Measurements from ENCODE around the gene PPP2R5D.
"Not testable (repeated sequence)": the region's sequence is repeated elsewhere in the genome, so short reads cannot be mapped to it uniquely, and the experiment has no call there.

The PPP2R5D gene

GRCh38 chr6:42996513-42996912 is 12.1 kb downstream of the PPP2R5D start:
- no peak for DNase-seq (ENCODE audit: low read depth)

GRCh38 chr6:42998205-42998604 is 13.8 kb downstream of the PPP2R5D start:
- not testable (repeated sequence) for DNase-seq (ENCODE audit: low read depth)

- DNase-seq (ENCODE audit: low read depth), result no peak
Observed at GRCh38 chr6:43001843-43002242, 17.5 kb downstream of the PPP2R5D start.

- no peak for DNase-seq (ENCODE audit: low read depth)
Observed at GRCh38 chr6:43005844-43006243, 21.5 kb downstream of the PPP2R5D start.

GRCh38 chr6:43006251-43006650 is 21.9 kb downstream of the PPP2R5D start:
- DNase-seq (ENCODE audit: low read depth), result no peak

GRCh38 chr6:43007126-43007525 is 22.8 kb downstream of the PPP2R5D start:
- DNase-seq (ENCODE audit: low read depth), result no peak

- no peak for DNase-seq (ENCODE audit: low read depth)
Observed at GRCh38 chr6:43009124-43009523, 24.8 kb downstream of the PPP2R5D start.

GRCh38 chr6:43011207-43011606 is 26.8 kb downstream of the PPP2R5D start:
- no peak for DNase-seq (ENCODE audit: low read depth)

- no peak for DNase-seq (ENCODE audit: low read depth)
Observed at GRCh38 chr6:43012364-43012763, 28.0 kb downstream of the PPP2R5D start.

- no peak for DNase-seq (ENCODE audit: low read depth)
Observed at GRCh38 chr6:43013097-43013842, 28.9 kb downstream of the PPP2R5D start.

GRCh38 chr6:43013843-43014433 is 29.6 kb downstream of the PPP2R5D start, which contains the start of the genes KLHDC3 and MEA1:
KLHDC3 (plus strand) TSS chr6:43014249; CDS start chr6:43017193, 2,944 bp downstream.
MEA1 (minus strand) TSS chr6:43013946; CDS start chr6:43013813, 133 bp downstream.
- DNase-seq (ENCODE audit: low read depth), result peak; percentile 99

GRCh38 chr6:43014434-43014909 is 30.1 kb downstream of the PPP2R5D start:
- DNase-seq (ENCODE audit: low read depth), result peak; percentile 13

- DNase-seq (ENCODE audit: low read depth), result no peak
Observed at GRCh38 chr6:43016176-43016942, 32.0 kb downstream of the PPP2R5D start.

- DNase-seq (ENCODE audit: low read depth), result no peak
Observed at GRCh38 chr6:43016943-43017334, 32.6 kb downstream of the PPP2R5D start.

GRCh38 chr6:43019152-43019551 is 34.8 kb downstream of the PPP2R5D start:
- DNase-seq (ENCODE audit: low read depth), result no peak

- DNase-seq (ENCODE audit: low read depth), result no peak
Observed at GRCh38 chr6:43020052-43020705, 35.8 kb downstream of the PPP2R5D start.

GRCh38 chr6:43020847-43021246 is 36.5 kb downstream of the PPP2R5D start:
- DNase-seq (ENCODE audit: low read depth), result no peak

GRCh38 chr6:43021270-43022047 is 37.1 kb downstream of the PPP2R5D start, which contains the start of gene RRP36:
RRP36 (plus strand) TSS chr6:43021623; CDS start chr6:43021655, 32 bp downstream.
- peak; percentile 14 for DNase-seq (ENCODE audit: low read depth)

GRCh38 chr6:43024436-43024835 is 40.1 kb downstream of the PPP2R5D start:
- no peak for DNase-seq (ENCODE audit: low read depth)

GRCh38 chr6:43026365-43026764 is 42.0 kb downstream of the PPP2R5D start:
- no peak for DNase-seq (ENCODE audit: low read depth)

GRCh38 chr6:43029120-43029519 is 44.8 kb downstream of the PPP2R5D start:
- DNase-seq (ENCODE audit: low read depth), result no peak

Data from GM04503 (cell line).